KOPT-K1 (cell line): ENCODE measurements around the gene BARX1.

ENCODE experiments used
- H3K27ac ChIP-seq: fragments of 200-600 bp; sonication (generic); 2 replicates; pipeline ENCODE4 v1.5.1; 2016; ENCODE audit warnings: antibody characterized with exemption, mild to moderate bottlenecking, low read depth, low read length; ENCODE audit not compliant: poor library complexity, severe bottlenecking
- H3K36me3 ChIP-seq: fragments of 200-600 bp; sonication (generic); 2 replicates; pipeline ENCODE4 v1.5.1; 2017; ENCODE audit warnings: antibody characterized with exemption, mild to moderate bottlenecking, low read length, moderate library complexity; ENCODE audit not compliant: insufficient read depth
- H3K9me3 ChIP-seq: fragments of 200-600 bp; sonication (generic); 2 replicates; pipeline ENCODE4 v1.5.1; 2017; ENCODE audit warnings: antibody characterized with exemption, low read length, mild to moderate bottlenecking; ENCODE audit not compliant: insufficient read depth, poor library complexity, severe bottlenecking

Gene BARX1

DNA sequence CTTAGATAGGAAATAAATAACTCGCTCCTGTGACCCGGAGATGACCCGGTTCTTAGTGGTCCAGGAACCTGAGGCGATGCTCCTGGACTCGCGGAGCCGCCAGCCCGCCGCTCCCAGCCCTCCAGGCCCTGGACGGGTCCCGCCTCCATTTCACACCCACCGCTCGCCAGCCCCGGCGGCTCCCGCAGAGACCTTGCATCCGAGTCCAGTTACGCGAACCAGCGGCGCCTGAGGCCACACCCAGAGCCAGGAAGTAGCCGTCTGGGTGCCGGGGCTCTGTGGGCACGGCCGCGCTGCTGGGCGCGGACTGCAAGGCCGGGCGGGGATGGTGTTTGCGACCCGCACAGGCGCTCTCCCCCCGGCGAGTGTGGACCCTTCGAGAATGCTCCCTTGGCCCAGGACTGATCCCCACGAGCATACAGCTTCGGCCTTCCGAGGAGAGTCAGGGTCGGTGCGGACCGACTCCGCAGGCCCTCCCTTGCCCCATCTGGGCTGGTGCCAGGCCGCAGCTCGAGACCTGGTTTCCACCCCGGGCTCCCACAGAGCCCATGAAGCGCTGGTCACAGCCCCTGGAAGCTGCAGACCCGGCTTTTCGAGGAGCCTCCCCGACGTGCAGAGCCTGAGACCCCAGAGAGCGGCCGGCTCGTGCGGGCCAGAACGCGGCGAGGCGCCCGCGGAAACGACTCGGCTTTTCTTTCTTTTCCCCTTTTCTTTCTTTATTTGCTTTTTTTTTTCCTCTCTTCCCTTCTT, 5.2 kb upstream of the BARX1 start:
- Histone ChIP-seq H3K9me3 (no peaks in the 10 kb centered on the region), H3K27ac (no peak overlapping the region), H3K36me3 (no peaks in the 10 kb centered on the region)

DNA sequence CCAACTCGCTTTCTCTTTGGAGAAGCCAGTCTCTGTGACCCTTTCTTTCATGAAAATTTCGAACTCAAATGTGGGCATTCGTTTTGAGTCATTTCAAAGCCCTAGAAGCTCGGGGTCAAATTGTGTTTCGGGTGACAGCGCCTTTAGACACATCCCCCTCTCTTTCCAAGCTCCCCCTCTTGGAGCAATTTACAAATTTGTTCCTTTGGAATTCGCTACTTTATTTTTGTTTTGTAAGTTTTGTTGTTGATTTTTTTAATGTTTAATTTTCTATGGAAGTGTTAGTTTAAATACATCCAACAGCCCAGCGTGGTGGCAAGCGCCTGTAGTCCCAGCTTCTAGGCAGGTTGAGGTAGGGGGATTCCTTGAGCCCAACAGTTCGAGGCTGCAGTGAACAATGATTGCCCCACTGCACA, 4.6 kb upstream of the BARX1 start:
- H3K36me3 ChIP-seq, result no peaks in the 10 kb centered on the region
- H3K9me3 ChIP-seq, result no peaks in the 10 kb centered on the region
- no peak overlapping the region for H3K27ac ChIP-seq

DNA sequence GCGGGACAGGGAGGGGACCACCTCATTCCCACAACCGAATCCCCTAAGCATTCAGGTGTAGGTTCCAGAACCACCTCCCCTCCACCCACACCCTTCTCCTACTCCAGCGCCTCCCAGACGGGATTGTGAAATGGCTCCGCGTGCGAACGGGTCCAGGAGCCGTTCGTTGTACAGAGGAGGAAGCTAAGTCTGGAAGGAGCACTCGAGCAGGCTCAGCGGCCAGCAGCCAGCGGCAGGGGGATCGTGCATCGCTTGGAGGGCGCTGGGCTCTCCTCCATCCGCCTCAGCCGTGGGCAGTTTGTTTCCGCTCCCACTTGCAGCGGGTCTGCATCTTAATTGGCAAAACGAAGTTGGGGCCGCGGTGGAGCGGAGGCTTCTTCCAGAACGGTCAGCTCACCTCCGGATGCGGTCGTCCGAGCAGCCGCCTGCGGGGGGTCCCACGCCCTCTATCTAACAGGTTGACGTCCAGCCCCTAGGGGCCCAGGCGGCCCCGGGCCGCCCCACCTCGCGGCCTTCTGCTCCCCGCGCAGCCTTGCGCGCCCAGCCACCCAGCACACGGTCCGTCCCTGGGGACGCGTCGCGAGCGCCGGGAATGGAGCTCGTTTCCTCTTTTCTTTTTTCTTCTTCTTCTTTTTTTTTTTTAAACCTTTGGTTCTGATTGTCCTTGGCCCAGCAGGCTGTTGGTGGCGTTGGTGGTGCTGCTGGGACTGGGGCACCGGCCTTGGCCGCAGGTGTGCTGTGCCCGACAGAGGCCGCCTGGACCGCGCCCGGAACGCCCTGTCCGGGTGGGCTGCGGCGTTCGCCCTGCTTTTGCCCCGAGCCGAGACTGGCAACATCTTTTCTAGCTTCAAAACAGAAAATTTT, 3.9 kb upstream of the BARX1 start:
- Histone ChIP-seq H3K9me3 (no peaks in the 10 kb centered on the region), H3K27ac (no peak overlapping the region), H3K36me3 (no peaks in the 10 kb centered on the region)

DNA sequence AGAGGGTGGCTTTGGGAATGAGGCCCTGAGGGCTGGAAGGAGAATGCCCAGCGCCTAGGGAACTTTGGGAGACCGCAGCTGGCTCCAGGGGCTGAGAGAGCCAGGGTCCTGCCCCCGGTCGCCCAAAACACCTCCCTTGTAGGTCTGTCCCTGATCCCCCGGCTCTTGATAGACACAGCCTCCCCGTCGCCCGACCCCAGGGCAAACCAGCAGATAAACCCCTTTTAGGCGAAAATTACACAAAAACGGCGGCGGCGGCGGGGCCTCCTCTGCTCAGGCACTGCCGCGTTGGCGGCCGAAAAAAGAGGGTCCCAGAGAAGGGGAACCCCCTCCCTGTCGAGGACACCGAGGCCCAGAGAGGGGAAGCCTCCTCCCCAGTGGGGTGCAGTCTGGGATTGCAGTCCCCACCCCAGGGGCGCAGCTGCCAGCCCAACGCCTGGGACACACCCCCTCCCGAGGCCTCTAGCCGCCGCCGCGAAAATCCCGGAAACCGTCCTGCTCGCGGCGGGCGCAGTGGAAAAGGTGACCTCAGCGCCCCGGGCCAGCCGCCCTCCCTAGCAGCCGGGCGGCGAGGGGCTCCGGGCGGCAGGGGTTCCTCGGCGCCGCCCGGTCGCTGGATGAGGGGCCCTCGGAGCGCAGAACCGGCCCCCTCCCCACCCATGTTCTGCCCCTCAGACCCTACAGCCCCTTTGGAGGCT, 3.1 kb upstream of the BARX1 start:
- H3K9me3 ChIP-seq, result no peaks in the 10 kb centered on the region
- H3K27ac ChIP-seq, result no peak overlapping the region
- H3K36me3 ChIP-seq, result no peaks in the 10 kb centered on the region

DNA sequence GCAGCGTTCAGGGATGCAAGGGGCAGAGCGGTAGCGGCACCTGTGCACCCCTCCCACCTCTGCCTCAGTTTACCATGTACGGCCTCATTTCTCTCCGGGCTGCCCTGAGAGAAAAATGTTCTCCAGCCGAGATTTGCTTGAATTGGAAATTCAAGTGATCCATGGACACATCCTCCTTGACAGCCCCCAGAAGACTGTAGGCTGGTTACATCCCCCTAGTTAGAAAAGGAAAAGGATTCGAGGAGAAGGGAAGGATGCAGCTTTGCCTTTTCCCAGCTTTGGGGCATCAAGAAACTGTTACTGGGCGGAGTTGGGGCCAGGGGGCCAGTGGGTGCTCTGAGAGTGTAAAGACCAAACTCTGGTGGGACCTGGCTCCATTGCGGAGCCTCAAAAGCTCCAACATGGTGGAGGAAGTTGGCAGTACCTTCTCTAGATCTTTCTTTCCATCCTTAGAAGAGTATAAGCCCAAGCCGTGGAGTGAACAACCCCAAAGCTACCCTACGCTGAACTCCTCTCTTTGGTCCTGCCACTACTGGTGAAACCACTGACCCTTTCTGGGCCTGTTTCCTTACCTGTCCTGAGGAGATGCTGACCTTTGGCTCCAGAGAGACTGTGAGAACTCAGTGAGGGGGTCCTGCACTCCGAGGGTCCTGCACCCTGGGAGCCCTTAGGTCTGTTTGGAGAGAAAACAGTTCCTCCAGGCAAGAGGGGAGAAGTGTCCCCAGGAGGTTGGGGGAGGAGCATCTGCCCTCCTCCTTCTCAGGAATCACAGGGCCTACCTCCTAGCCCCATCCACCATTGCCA, 1.0 kb upstream of the BARX1 start:
- no peaks in the 10 kb centered on the region for H3K9me3 ChIP-seq

DNA sequence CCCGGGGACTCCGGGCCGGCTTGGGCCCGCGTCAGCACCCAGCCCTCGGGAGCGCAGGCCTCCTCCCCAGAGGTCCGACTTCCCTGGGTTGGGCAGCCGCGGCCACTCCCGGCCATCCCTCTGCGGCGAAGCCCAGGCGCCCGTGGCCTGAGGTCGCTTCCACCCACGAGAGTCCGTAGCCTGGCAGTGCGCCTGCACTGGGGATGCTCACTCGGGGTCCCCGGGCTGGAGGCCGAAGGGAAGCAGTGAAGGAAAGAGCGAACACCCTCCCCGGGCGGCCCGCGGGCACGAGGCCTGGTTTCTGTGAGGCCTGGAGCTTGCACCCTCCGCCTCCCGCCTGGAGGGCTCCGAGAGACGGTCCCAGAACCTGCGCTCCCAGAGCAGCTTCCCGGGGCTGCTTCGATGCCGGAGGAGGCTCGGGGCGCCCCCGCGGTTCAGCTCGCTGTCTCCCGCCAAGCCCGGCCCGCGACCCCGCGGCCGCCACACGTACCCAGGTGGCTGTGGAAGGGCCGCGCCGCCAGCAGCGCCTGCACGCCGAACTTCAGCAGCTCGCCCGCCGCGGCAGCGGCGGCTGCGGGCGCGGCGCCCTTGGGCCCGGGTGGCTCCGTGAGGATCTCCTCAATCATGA, 607 bp downstream of the BARX1 start:
- Histone ChIP-seq H3K9me3 (peaks cover under 1% of the 10 kb centered on the region), H3K27ac (no peak overlapping the region), H3K36me3 (no peaks in the 10 kb centered on the region)

More for the DNA sequence above, 1.0 kb upstream of the BARX1 start:
- Histone ChIP-seq H3K27ac (no peak overlapping the region), H3K36me3 (no peaks in the 10 kb centered on the region)

DNA sequence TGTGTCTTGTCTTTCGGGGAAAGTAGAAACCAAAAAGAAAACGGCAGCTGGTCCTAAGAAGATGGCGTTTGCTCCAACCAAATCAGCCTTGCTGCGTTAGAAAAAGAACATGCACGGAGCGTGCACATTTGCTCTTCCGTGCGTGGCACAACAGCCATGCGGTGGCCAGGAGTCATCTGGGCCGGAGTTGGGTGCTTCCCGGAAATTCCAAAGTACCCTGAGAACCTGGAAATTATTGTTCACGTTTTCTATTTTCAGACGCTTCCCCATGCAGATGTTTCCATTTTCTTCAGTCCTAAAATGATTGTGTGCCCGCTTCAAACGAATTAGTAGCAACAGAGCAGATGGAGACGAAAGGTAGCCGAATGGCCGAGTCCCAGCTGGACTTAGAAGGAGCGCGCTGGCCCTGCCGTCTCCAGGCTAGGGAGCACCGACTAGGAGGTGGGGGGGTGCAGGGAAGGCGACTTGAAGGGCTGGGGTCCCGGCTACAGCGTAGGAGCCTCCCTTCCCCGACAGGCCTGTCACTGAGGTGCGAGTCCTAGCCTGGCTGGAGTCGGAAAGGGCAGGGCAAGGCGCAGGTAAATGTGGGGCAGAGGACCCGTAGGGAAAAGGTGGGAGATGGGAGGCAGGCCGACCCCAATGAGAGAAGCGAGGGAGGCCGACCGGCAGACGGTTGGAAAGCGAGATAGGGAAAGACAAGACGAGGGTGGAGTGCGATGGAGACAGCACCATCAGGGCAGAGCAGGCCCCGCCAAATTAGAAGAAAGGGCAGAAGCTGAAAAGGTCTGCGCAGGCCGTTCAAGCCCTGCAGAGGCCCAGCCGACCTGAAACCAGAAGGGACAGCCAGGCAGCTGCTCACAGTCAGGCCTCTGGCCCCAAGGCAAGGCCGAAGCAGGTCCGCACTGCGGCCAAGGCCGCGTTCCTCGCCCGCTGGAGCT, 1.4 kb downstream of the BARX1 start:
- no peak overlapping the region for H3K27ac ChIP-seq
- H3K9me3 ChIP-seq, result peaks cover 5% of the 10 kb centered on the region
- H3K36me3 ChIP-seq, result no peaks in the 10 kb centered on the region

DNA sequence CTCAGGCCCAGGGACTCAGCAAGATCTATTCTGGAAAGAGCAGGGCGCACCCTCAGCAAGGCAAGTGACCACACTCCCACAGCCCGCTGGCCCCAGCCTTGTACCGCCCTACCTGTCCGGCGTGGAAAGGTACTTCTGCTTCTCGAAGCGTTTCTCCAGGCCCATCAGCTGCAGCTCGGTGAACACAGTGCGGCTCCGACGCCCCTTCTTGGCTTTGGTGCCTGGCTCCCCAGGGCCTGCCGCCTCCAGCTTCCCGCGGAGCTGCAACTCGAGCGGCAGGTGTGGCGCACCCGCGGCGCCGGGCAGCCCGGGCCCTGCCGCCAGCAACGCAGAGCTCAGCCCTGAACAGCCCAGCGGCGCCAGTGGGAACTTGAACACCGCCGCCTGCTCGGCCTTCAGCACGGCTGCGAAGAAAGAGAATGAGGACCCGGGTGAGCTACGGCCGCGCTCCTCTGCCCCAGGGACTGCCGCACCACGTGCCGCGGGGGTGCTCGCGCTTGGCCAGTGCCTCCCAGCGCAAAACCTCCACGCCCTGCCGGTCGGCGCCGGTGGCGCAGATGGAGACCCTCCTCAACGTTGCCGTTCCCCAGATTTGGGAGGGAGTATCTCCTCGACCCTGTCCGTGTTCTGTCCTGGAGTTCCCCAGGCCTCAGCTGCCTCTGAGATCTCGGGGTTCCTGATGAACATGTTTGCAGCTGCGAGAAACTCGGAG, 2.2 kb downstream of the BARX1 start:
- no peaks in the 10 kb centered on the region for H3K36me3 ChIP-seq
- H3K27ac ChIP-seq, result no peak overlapping the region
- peaks cover 11% of the 10 kb centered on the region for H3K9me3 ChIP-seq

DNA sequence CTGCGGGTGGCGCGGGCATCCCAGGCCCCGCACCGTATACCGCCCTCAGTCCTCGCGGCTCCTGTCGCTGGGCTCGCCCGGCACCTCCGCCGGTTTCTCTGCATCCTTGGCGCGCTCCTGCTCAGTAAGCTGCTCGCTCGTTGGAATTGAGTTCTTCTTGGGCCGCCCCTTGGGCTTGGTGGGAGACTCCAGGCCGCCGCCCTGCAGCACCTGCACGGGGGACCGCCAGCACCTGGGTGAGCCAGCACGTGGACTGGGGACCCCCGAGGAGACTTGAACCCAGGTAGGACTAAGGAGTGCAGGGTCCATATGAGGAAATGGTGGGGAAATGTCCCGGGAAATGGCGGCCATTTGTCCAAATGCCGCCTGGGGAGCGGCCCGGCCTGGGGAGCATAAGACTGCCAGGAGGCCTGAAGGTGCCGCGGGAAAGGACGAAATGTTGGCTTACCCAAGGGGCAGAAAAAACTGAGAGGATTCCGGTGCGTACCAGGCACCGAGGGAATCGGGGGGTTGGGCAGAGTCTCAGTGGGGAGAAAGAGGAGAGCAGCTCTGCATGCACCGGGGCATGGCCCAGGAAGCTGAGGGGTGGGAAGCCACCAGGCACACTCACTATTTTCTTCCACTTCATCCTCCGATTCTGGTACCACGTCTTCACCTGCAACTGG, 2.9 kb downstream of the BARX1 start:
- peaks cover 11% of the 10 kb centered on the region for H3K9me3 ChIP-seq
- H3K36me3 ChIP-seq, result no peaks in the 10 kb centered on the region
- no peak overlapping the region for H3K27ac ChIP-seq

DNA sequence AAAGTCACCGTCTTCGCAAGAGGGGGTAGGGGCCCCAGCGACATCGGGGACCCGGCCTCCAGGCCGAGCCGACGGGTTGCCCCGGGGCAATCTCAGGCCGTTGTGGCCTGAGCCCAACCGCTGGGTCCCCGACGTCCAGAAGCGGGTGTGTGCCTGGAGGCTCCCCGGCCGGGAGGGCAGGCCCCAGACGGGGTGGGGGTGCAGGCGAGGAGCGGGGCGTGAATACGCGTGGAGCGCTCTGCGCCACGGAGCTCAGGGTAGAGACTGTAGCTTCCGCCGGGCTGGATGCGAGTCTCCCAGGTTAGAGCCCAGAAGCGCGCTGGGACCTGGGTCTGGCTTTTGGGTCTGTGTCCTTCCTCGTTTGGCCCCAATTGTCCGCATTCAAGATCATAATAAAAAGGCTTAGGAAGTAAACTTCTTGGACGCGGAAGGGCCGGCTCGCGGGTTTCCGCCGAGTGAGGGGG, 3.5 kb downstream of the BARX1 start:
- Histone ChIP-seq H3K27ac (no peak overlapping the region), H3K36me3 (no peaks in the 10 kb centered on the region), H3K9me3 (peaks cover 11% of the 10 kb centered on the region)

DNA sequence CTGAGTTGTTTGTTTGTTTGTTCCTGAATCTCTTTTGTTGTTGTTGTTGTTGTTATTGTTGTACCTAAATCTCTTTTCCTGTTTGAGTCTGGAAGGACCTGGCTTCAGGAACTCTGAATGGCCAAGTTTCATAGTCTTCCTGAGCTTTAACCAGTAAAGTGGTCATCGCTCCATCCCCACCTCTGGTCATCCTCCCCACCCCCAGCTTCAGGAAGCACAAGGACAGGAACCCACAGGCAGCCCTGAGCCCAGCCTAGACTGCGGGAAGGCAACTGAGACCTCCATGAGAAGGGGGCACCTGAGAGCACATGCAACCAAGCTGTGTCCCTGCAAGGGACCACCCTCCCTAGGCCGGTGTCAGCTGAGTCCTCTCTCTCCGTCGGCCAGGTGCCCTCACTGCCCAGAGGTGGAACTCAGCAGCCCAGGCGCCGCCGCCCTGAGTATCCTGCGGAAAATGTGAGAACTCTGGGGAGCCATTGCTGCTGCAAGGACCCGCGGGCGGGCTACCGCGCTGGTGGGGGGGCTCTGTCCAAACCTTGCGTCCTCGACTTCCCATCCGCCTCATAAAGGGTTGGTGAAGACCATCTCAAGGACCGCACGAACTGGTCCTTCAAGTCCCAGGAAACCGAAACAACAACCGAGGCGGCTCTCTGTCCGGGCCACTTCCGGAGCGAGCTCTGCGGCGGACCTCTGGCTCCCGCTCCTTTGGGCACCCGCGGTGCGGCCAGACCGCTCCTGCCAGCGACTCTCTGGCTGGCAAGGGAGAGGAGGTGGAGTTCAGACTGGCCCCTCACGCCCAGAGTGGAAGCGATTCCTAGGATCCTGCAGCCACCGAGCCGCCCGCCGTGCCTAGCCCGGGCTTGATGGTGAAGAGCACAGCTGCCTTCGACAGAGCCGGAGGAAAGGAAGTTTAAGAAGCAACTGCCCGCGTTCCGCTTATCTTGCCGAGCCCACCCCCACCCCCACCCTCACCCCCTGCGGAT, 4.2 kb downstream of the BARX1 start:
- no peak overlapping the region for H3K27ac ChIP-seq
- peaks cover 11% of the 10 kb centered on the region for H3K9me3 ChIP-seq

More for the DNA sequence above, 4.2 kb downstream of the BARX1 start:
- H3K36me3 ChIP-seq, result no peaks in the 10 kb centered on the region
